Ovary (tissue), 3 donors: ENCODE results near the gene TAF11L10.
"Not testable (repeated sequence)": the region's sequence is repeated elsewhere in the genome, so short reads cannot be mapped to it uniquely, and the experiment has no call there.

Experiments used
- EP300 ChIP-seq: sonication (generic); formaldehyde crosslinking; IDR thresholded peaks from one replicate; pipeline ENCODE4 v1.6.1; 2017; ENCODE audit warnings: antibody characterized with exemption
- POLR2A ChIP-seq: fragments of 450-650 bp; IDR thresholded peaks from one replicate; pipeline ENCODE4 v1.6.1; 2017; ENCODE audit warnings: antibody characterized with exemption, mild to moderate bottlenecking, moderate library complexity
- TF ChIP-seq, protein P1 (sequence below), 3 donors: fragments of 450-650 bp in 2 of 3; fragments of 200-600 bp in 1 of 3; IDR thresholded peaks; one replicate each; pipeline versions ENCODE4 v1.5.1 to v1.8.0; 2016 to 2022; ENCODE audit warnings: antibody characterized with exemption in 3 of 3, mild to moderate bottlenecking in 1 of 3
- donor health status: DM: no; HTN: no; CAD: no.

DNA sequence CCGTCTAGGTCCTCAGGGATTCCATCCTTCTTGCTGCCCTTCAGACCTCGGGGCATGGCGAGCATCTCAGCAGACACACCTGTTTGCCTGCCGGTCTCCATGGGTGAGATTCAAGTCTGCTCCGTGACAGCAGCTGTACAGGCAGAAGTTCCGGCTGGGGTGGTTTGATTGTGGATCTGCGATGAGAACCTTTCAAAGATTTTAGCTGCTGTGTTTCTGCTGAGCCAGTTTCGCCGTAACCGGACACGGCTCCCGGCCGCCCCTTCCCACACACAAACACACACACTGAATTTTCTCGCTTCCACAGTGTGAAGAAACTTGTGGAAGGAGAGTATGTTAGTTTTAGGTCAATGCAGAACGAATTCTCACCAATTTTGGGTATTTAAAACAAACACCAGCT is at the start of gene TAF11L10:
- TF ChIP-seq, protein P1, sequence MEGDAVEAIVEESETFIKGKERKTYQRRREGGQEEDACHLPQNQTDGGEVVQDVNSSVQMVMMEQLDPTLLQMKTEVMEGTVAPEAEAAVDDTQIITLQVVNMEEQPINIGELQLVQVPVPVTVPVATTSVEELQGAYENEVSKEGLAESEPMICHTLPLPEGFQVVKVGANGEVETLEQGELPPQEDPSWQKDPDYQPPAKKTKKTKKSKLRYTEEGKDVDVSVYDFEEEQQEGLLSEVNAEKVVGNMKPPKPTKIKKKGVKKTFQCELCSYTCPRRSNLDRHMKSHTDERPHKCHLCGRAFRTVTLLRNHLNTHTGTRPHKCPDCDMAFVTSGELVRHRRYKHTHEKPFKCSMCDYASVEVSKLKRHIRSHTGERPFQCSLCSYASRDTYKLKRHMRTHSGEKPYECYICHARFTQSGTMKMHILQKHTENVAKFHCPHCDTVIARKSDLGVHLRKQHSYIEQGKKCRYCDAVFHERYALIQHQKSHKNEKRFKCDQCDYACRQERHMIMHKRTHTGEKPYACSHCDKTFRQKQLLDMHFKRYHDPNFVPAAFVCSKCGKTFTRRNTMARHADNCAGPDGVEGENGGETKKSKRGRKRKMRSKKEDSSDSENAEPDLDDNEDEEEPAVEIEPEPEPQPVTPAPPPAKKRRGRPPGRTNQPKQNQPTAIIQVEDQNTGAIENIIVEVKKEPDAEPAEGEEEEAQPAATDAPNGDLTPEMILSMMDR (IDR thresholded peaks at IDR 0.05): not testable (repeated sequence)
- TF ChIP-seq POLR2A, EP300: not testable (repeated sequence)
